K562 (cell line): ENCODE results near the gene PIK3CA. TPM values are rescaled to one million over a fixed set of nuclear protein-coding genes. Genes with fewer than 3 reads are reported as not detected.

ENCODE experiments used
- ATF4 ChIP-seq: fragments of 450-650 bp; formaldehyde crosslinking; IDR thresholded peaks from 2 replicates; pipeline ENCODE4 v1.4.0; 2022; ENCODE audit warnings: mild to moderate bottlenecking, moderate library complexity
- CC2D1A ChIP-seq: fragments of 450-650 bp; IDR thresholded peaks from 2 replicates; pipeline ENCODE4 v1.6.1; 2017; ENCODE audit warnings: mild to moderate bottlenecking
- CCAR2 ChIP-seq: fragments of 200-400 bp; formaldehyde crosslinking; IDR thresholded peaks from 2 replicates; pipeline ENCODE4 v1.6.1; 2017; ENCODE audit warnings: mild to moderate bottlenecking, low read depth, low read length
- E2F5 ChIP-seq: sonication (generic); formaldehyde crosslinking; IDR thresholded peaks from 2 replicates; pipeline ENCODE4 v1.8.0; 2022; ENCODE audit warnings: mild to moderate bottlenecking, missing genetic modification reagents
- EHMT2 ChIP-seq: fragments of 450-650 bp; IDR thresholded peaks from 2 replicates; pipeline ENCODE4 v1.6.1; 2018; ENCODE audit warnings: antibody characterized with exemption
- FIP1L1 ChIP-seq: fragments of 200-400 bp; formaldehyde crosslinking; IDR thresholded peaks from 2 replicates; pipeline ENCODE4 v1.6.1; 2018; ENCODE audit warnings: mild to moderate bottlenecking, low read depth, low read length; ENCODE audit not compliant: poor library complexity, severe bottlenecking
- HBP1 ChIP-seq: fragments of 450-650 bp; formaldehyde crosslinking; IDR thresholded peaks from 2 replicates; pipeline ENCODE4 v1.4.0; 2022; ENCODE audit warnings: missing genetic modification characterization
- HNRNPK ChIP-seq: fragments of 200-400 bp; formaldehyde crosslinking; IDR thresholded peaks from one replicate; pipeline ENCODE4 v1.6.1; 2018; ENCODE audit warnings: mild to moderate bottlenecking, low read depth, low read length; ENCODE audit not compliant: poor library complexity, severe bottlenecking
- JUND ChIP-seq, 2 experiments: IDR thresholded peaks; 2 replicates in 1 of 2; 3 replicates in 1 of 2; pipeline ENCODE4 v1.6.1; 2011; ENCODE audit warnings: borderline replicate concordance in 2 of 2, low read depth in 2 of 2, low read length in 2 of 2, improper control_type of control experiment in 1 of 2, missing biosample characterization in 1 of 2, missing genetic modification characterization in 1 of 2, missing genetic modification reagents in 1 of 2
- L3MBTL2 ChIP-seq: fragments of 450-650 bp; IDR thresholded peaks from 2 replicates; pipeline ENCODE4 v1.6.1; 2016; ENCODE audit warnings: mild to moderate bottlenecking, moderate library complexity
- POLR2A ChIP-seq: fragments of 450-650 bp; conservative IDR thresholded peaks from 2 replicates; pipeline ENCODE4 v1.6.1; 2016
- RREB1 ChIP-seq: fragments of 250-450 bp; sonication (Bioruptor Pico); IDR thresholded peaks from 2 replicates; pipeline ENCODE4 v1.4.0; 2020
- ZBTB5 ChIP-seq: fragments of 450-650 bp; IDR thresholded peaks from 2 replicates; pipeline ENCODE4 v1.6.1; 2017; ENCODE audit warnings: antibody characterized with exemption
- ZNF174 ChIP-seq: fragments of 250-450 bp; sonication (Bioruptor Pico); IDR thresholded peaks from 2 replicates; pipeline ENCODE4 v1.4.0; 2020; ENCODE audit warnings: mild to moderate bottlenecking
- ZNF316 ChIP-seq: fragments of 450-650 bp; IDR thresholded peaks from 2 replicates; pipeline ENCODE4 v1.6.1; 2016
- ZNF431 ChIP-seq: sonication (generic); formaldehyde crosslinking; IDR thresholded peaks from 2 replicates; pipeline ENCODE4 v1.8.0; 2022; ENCODE audit warnings: mild to moderate bottlenecking, missing genetic modification reagents
- ZNF507 ChIP-seq: conservative IDR thresholded peaks from 2 replicates; pipeline ENCODE4 v1.6.1; 2017; ENCODE audit warnings: missing genetic modification characterization, missing compliant biosample characterization
- polyA plus RNA-seq, 8 experiments: library from polyadenylated mRNA; depleted of rRNA in 4 of 8; stranded (reverse) in 5 of 8; unstranded in 3 of 8; fragments of >200 nt; fragmentation: Nextera tagmentation in 2 of 8; fragmentation: Illumina TruSeq in 1 of 8; extraction: Ambion mirVana in 2 of 8; extraction: Trizol in 1 of 8; gene quantifications; 2 replicates each; pipeline versions ENCODE4 v1.2.1 to v1.2.3, GENCODE V29; 2011 to 2014; ENCODE audit warnings: inconsistent platforms in 1 of 8, missing spikeins in 1 of 8
- total RNA-seq, 7 experiments: library from RNA; depleted of rRNA in 6 of 7; stranded (reverse); fragments of >200 nt in 6 of 7; fragmentation: Illumina TruSeq in 2 of 7; extraction: Trizol in 2 of 7; gene quantifications; 2 replicates each; pipeline versions ENCODE4 v1.2.1 to v1.2.3, GENCODE V29; 2011 to 2021; ENCODE audit warnings: low replicate concordance in 1 of 7

PIK3CA gene
- total and polyA plus RNA-seq, 9 of the 15 experiments (the other 6 are each of a cell fraction or from before 2014, with no cell fraction given), result 3.8 to 19.4 (median 10.8) TPM

GRCh38 chr3:179268400-179269051 is 120.4 kb downstream of the PIK3CA start (continued):
- TF ChIP-seq RREB1 (CRISPR knock-in tag), result no peak
- TF ChIP-seq CC2D1A, result 0 out of 2 replicates have a peak, but pooled peaks have one; percentile 19
- no peak for TF ChIP-seq FIP1L1
- TF ChIP-seq ZBTB5, result no peak
- no peak for TF ChIP-seq ZNF431 (CRISPR knock-in tag)
- TF ChIP-seq CCAR2, result no peak
- peak; percentile 39 for TF ChIP-seq L3MBTL2
- no peak for TF ChIP-seq HBP1 (CRISPR knock-in tag)
- peak; percentile 34 for TF ChIP-seq ZNF316
- peak; percentile 51; the same call in 1 of the 2 replicates for TF ChIP-seq ZNF174
- no peak for TF ChIP-seq HNRNPK
- peak; percentile 70 for TF ChIP-seq JUND (IDR thresholded peaks at IDR 0.05; ENCODE audit: borderline replicate concordance, low read depth, low read length)
- no peak; the same call in 2 of the 3 replicates for TF ChIP-seq JUND (tag; IDR thresholded peaks at IDR 0.05; ENCODE audit: borderline replicate concordance, low read depth, low read length)
- TF ChIP-seq EHMT2, result peak; percentile 58; the same call in 1 of the 2 replicates
- TF ChIP-seq ZNF507 (tag), result no peak
- peak; percentile 43 for TF ChIP-seq POLR2A
- no peak for TF ChIP-seq E2F5
- no peak for TF ChIP-seq ATF4 (CRISPR knock-in tag)
